Kidney capillary endothelial cell (primary cell): Measurements from ENCODE around the gene TRIM10.
"Not testable (repeated sequence)": the region's sequence is repeated elsewhere in the genome, so short reads cannot be mapped to it uniquely, and the experiment has no call there.

Source experiments
- DNase-seq: peaks from one replicate; pipeline ENCODE4 v3.0.0-alpha.2; 2018; ENCODE audit warnings: low spot score

Gene TRIM10

GRCh38 chr6:30171677-30172471 lies 10.9 kb upstream of the TRIM10 start:
- DNase-seq, result no peak

DNA sequence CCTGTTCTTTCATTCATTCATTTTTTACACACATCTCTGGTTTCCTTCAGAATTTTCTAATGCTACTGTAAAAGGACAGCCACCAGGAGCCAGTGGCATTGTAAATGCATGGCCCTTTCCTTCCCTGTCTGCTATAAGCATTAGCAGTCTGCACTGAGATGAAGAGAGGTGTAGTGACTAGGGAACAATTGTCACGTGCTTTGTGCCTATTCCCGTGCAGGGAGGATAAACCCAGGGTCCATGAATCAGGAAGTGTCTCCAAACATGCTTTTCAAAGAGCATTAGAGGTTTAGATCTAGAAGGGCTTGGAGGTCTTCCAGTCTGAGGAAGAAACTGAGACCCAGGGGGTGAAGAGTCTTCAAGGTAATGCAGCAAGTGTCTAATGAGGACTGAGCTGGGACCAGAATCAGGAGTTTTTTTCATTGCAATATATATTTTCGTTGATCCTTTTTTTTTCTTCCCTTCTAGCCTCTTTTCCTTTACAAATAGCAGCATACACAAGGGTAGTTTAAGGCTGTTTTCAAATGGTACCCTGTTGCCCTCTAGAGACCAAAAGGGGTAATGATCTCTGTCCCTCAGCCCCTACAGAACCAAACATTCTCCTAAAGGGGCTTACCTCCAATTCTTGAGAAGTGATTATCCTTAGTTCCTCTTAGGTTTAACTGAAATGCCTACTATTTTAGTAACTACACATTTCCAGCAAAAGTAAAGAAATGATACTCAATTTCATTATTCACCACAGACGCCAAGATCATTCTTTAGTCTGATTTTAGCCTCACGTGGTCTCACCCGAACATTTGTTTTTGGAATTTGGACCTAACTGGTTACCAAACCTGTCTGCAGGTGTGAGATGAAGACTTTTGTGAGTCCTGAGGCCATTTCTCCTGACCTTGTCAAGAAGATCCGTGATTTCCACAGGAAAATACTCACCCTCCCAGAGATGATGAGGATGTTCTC lies 8.9 kb upstream of the TRIM10 start:
- DNase-seq, result peak; percentile 52

GRCh38 chr6:30168741-30169140 lies 7.7 kb upstream of the TRIM10 start:
- no peak for DNase-seq

DNA sequence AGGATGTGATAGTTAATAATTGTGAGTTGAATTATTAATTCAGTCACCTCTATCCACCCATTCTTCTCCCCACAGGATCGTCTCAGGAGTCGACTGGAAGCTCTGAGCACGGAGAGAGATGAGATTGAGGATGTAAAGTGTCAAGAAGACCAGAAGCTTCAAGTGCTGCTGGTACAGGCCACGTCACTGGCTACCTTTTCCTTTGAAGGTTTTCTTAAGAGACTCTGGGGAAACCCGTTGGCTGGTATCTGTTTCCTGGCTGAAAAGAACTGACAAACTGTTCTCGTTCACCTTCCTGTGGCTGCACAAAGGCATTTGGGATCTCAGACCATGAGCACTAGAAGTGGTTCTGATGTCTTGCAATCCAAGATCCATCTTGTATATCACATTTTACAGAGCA lies 6.1 kb upstream of the TRIM10 start:
- no peak for DNase-seq

- not testable (repeated sequence) for DNase-seq
These were observed 4.2 kb upstream of the TRIM10 start for GRCh38 chr6:30165238-30165637.

DNA sequence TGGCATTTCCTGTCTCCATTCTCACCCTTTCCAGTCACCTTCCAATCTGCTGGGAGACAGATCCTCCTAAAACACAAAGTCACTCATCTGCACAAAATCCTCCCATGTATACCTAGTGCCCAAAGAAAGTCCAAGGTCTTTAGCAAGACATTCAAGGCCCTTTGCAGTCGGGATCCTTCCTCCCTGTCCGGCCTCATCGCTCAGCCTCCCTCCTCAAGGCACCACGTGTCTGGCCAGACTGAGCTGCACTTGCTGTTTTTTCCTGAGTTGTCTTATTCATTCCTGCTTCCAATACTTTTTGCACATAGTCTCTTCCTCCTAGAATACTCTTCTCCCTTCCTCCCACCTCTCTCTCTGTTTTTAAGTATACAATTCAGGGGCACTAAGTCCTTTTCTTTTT lies 3.7 kb upstream of the TRIM10 start:
- DNase-seq, result no peak

GRCh38 chr6:30163918-30164654 lies 3.1 kb upstream of the TRIM10 start:
- DNase-seq, result no peak

DNA sequence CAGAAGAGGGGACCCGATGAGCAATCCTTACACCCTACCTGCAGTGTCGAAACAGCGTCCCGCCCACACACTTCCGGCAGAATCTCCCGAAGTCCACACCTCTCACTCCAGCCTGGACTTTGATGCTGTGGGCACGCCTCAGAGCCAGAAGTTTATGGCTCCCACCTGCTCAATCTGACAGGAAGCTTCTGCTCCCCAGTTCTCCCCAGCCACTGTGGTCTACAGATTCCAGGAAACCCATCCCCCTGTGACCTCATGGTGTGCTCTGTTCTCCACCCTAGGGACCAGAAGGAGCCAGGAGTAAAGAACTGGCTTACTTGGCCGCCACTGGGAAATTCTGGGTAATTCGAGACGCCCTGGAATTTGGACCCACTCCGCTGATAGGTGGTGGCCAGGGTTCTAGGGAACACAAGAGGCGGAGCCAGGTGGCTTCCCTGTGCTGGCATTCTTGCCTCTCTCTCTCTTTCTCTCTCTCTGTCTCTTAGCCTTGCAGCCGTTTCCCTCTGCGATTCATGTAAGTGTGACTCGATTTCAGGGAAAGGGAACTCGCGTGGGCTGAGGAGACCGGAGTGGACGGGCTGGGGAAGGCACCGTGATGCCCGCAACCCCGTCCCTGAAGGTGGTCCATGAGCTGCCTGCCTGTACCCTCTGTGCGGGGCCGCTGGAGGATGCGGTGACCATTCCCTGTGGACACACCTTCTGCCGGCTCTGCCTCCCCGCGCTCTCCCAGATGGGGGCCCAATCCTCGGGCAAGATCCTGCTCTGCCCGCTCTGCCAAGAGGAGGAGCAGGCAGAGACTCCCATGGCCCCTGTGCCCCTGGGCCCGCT lies 2.3 kb upstream of the TRIM10 start, which contains the start of gene TRIM15:
Gene TRIM15 (plus strand): TSS at position 457 of the 828 bp plus-strand sequence. CDS start 139 bp downstream, at position 596.
- DNase-seq, result no peak

DNA sequence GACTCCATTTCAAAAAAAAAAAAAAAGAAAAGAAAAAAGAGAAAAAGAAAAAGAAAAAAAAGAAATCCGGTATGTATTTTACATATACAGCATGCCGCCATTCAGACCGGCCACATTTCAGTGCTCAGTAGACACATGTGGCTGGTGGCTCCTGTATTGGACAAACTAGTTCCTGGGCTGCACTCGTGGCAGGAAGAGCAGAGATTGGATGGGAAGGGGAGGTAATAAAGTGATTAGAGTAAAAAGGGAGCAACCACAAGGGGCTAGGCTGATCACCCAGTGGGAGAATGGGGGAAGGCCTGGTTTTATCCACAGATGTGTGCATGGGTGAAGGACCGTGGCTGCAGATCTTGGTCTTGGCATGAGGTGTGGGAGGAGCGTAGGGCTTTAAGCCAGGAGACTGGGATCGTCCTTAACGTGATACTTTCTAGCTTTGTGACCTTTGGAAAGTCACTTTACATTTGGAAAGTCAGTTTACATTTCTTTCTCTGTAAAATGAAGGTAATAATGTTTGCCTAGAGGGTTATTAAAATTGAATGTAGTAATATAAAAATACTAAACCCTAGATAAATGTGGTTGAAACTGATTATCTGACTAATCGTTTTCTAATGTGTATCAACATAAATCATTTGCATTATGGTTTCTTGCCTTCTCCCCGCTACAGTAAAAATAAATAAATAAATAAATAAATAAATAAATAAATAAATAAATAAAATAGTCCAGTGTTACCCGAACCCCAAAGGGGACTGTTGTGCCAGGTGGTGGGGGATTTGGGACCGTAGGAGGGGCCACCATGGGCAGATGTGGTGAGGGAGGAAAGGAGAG lies 1.5 kb upstream of the TRIM10 start:
- no peak for DNase-seq

DNA sequence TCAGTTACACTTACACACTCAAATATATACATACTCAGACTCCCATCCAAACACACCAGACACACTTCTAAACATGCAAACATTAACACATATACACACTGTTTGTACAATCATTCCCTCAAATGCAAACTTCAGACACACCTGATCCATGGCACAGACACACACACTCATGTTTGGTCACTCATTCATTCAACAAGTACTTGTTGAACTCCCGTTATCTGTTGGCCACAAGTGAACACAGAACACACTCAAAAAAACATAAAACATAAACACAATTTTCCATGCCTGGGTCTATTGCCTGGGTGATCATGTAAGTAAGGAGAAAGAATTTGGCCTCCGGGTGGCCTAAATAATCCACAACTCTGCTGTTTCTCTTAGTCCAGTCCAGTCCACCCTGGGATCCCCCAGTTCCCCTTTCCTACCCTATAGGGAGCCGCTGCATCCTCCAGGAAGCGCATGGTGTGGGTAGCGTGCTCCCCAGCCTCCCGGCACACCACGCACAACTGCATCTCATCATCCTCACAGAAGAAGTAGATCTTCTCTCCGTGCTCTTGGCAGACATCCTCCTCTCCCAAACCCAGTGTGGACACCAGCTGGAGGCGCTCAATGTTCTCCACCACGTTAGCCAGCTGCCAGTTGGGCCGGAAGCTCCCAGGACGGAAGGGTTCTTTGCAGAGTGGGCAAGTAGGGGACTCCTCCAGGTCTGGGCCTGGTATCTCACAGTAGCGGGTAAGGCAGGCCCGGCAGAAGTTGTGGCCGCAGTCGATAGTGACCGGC lies 815 bp downstream of the TRIM10 start:
- no peak for DNase-seq

GRCh38 chr6:30158475-30159040 lies 2.5 kb downstream of the TRIM10 start:
- no peak for DNase-seq

DNA sequence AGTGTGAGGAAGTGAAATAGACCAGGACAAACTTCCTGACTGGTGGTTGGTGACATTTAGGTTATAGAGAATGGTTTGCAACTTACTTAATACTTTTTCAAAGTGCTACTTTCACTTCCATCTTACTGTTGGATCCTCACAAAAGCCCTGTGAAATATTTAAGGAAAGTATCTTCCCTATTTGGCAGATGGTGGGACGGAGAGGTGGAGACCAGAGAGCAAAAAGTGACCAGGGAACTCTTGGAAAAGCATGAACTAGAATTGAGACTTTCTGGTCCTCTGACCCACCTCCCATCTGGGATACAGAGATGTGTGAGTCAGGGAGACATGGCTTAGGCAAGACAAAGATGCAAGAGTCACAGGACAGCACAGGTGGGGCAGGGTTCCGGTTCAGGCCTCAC lies 3.0 kb downstream of the TRIM10 start:
- no peak for DNase-seq

DNA sequence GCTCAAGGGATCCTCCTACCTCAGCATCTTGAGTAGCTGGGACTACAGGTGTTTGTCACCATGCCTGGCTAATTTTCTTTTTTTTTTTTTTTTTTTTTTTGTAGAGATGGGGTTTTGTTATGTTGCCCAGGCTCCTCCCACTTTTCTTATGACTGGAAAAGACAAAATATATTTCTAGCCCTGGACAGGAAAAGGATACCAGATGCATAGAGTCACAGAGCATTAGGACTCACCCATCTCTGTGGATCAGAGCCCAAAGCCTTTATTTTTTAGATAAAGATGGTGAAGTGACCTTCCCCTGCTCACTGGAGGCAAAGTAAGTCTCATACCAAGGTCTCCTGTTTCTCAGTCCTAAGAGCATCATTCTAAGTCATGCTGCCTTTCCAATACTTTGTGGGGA lies 3.4 kb downstream of the TRIM10 start:
- no peak for DNase-seq

DNA sequence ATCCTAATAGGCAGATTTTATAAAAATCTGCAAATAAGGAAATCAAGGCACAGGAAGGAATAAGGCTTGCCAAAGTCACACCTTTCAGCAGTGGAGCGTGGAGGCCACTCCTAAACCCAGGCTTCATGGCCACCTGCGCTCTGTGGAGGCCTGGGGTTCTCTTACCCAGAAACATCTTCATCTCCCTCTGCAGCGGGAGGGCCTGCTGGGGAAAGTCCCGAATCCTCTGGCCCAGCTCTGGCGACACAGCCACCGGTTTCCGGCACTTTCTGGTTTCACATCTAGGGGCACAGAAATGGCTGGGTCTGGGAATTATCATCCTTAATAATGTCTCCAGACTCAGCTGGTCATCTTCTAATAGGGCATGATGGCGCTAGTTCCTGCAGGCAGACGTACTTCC lies 4.2 kb downstream of the TRIM10 start:
- no peak for DNase-seq

- peak; percentile 64 for DNase-seq
These were observed 4.8 kb downstream of the TRIM10 start for GRCh38 chr6:30156262-30156599.

DNA sequence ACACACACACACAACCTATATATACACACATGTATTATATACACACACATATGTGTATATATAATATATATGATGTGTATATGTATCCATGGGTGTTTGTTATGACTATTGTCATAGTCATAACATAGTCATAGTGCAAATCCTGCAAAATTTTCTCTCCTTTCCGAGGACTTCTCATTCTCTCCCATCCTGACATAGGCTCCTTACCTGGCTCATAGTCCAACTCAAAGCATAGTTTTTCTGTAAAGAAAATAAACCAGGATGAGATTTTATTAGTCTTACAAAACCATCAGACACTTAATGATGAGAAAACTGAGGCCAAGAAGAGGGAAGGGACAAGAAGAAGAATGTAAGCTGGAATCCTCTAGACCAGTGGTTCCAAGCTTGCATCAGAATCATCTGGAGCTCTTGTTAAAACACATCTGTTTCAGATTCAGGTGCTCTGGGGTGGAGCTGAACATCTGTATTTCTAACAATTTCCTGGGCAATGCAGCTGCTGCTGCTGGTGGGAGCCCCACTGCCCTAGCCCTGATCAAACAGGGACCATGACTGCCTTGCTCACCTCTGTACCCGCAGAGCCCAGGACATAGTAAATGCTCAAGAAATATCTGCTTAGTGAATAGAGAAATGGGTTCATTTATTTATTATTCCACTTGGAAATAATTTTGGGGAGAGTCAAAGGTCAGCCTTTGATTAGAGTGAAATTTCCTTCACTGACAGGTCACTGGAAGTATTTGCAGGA lies 5.3 kb downstream of the TRIM10 start:
- DNase-seq, result no peak

DNA sequence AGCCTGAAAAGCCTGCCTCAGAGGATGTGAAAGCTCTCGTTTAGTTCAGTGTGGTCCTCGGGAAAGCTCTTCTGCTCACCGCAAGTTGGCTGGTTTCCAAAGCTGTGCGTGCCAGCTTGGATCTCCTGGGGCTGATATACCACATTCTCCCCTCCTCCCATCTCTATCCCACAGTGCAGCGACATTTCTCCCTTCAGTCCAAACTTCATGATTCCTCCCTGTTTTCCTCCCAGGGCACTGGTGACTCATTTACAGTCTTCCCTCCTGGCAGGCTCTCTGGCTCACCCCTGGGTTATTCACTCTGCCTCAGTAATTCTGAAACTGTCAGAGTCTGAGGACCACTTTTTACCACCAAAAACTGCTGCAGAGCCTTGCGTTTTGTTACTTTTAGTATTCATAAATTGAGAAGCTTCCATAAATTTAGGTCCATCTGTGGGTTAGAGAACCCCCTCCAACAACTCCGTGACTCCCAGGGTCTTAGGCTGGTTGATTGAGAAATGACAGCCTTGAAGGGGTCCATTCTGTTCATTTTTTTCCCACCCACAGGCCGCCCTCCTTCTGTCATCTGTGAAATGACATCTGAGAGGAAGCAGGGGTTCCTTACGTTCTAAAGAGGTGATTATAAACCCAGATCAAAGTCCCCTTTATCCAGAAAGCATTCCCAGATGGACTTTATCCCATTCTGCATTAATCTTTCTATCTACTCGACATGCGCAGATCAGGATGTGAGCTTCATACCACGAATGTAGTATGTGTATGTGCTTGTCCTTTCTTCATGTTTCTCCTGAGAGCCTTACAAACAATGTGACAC lies 6.1 kb downstream of the TRIM10 start:
- no peak for DNase-seq

GRCh38 chr6:30154061-30154460 lies 7.0 kb downstream of the TRIM10 start:
- no peak for DNase-seq
